HG03025 (cell line): ENCODE results near the gene PCDHA1.

Experiments used
- ATAC-seq: cut with Tn5 transposase; IDR thresholded peaks from one replicate; pipeline ENCODE4 v1.9.1; 2021; ENCODE audit warnings: mild to moderate bottlenecking, moderate library complexity; ENCODE audit not compliant: unreplicated experiment, low FRiP score

The PCDHA1 gene

DNA sequence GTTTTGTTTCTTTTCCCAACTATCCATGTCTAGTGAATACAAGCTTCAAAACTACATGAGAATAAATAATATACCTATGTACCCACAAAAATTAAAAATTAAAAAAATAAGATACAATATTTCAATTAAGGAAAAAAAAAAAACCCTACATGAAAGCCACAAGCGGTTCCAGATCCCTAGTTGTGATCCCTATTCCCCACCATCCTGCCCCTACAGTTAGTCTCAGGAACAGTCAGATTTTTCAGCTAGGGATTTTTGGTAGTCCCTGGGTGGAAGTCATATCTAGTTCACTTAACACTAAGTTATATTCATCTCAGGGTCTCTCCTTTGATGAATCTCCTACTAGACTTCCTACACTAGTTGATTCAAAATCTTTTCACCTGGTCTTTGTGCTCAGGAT, 246.7 kb downstream of the PCDHA1 start:
- no peak for ATAC-seq

DNA sequence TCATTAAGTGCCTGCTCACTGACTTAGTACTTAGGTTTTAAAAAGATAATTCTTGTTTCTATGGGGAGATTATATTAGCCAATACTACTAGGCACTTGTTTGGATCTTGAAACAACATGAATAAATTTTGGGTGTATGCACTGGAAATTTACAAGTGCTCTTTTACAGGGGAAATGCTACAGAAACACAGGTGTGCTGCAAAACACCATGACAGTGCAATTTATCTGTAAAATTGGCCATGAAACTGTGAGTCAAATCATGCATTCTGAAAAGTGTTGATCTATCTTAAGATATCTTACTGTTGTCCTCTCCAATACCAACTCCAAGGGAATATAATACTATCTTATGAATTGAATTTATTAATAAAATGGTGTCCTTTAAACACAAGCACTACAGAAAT, 253.1 kb downstream of the PCDHA1 start:
- no peak for ATAC-seq

DNA sequence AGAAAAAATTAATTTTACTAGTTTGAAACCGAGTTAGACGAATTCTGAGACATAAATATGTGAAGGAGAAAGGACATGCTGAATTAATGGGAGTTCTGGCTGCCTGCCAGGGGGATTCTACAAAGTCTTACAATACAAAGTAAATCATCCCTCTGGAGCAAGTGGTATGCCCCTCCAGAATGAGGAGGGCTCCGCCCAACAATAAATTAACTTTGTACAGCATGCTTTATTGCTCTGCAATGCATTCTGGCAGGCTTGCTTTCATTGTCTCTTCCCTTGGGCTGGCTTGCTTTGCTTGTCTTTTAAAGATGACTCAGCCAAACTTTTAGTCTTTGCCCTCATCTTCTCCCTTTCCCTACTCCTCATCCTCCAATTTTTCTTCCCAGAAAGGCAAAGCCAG, 253.6 kb downstream of the PCDHA1 start:
- no peak for ATAC-seq

DNA sequence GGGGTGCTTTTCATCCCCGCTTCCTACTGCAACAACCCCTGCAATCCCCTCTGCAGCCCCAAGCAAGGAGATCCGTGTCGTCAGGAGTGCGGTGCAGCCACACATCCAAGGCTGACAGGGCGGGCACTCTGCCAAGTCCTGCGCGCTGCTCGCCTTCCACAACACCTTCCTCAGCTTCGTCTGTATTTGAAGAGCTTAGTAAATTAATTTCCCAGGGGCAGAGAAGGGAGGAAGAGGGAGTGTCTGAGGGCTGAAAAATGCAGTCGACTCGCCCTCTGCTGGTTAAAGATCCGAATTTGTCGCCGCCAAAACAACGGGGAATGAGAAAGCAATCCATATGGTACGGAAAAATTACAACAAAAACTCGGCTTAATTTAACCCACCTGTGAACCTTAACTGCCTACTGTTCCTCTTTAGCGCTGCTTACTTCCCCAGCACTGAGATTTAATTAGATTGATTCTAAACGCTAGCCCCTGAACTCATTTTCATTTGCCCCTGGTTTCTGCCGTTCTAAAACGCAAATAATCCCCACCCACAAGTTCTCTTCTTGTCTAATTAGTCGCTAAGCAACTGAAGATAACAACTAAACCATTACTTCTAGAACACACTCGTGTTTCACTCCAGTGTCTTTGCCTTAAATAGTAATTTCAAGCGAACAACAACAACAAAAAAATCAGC, 254.3 kb downstream of the PCDHA1 start:
- no peak for ATAC-seq

DNA sequence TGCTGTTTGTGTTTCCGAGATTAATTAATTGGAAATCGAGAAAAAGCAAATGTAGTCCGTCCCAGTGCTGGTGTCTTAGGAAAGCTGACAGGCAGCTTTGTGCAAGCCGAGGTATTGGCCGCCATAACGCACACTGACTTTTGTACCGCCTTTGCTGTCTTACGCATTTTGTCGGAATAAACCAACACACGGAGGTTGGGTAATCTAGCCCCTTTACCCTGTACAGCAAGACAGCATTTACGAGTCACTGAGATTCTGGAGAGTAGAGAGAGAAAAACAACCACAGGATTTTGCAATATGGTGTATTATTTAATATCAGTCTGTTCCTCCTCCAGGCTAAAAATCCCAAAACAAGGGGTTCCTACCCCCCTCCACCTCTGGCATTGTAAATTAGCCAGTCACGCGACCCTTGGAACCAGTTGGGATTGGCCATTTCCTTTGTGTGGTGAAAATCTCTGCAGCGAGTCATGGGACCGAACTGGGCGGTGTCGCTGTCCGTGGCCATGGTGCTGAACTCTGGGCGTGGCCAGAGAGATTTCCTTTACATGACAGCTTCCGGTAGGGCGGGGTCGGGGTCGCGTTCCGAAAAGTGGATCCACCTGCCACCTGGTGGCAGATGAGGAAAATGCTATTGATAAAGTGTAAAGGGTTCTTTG, 255.0 kb downstream of the PCDHA1 start:
- no peak for ATAC-seq

DNA sequence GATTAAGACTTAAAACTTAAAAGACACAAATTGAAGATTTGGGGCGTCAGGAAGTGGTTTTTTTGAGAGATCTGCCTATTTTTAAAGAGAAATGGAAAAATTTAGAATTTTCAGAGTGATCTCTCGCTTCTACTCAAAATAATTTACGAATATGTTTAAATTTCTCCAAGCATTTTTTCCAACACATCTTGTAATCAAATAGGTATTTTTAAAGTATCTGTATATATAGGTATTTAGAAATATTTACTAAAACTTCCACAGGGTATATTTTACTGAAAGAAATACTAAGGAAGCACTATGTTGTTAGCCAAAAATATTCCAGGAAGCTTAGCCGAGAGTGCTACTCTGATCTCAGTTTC, 255.5 kb downstream of the PCDHA1 start:
- ATAC-seq, result no peak

DNA sequence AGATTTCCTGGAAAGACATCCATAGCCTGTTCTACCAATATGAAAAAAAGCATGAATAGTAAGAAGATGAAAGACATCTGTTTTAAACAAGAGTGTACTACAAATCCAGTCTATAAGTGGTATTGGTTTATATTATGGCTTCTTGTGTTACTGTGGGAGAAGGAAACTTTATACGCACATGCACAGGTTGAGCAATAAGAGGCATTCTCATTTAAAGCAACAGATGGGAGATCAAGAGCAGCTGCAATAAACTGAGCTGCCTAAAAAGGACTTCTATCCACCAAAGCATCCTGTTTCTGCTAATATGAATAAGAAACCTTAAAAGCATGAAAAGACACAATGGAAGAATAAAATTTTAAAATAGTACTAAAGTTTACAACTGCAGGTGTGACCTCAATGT, 256.6 kb downstream of the PCDHA1 start:
- ATAC-seq, result no peak

DNA sequence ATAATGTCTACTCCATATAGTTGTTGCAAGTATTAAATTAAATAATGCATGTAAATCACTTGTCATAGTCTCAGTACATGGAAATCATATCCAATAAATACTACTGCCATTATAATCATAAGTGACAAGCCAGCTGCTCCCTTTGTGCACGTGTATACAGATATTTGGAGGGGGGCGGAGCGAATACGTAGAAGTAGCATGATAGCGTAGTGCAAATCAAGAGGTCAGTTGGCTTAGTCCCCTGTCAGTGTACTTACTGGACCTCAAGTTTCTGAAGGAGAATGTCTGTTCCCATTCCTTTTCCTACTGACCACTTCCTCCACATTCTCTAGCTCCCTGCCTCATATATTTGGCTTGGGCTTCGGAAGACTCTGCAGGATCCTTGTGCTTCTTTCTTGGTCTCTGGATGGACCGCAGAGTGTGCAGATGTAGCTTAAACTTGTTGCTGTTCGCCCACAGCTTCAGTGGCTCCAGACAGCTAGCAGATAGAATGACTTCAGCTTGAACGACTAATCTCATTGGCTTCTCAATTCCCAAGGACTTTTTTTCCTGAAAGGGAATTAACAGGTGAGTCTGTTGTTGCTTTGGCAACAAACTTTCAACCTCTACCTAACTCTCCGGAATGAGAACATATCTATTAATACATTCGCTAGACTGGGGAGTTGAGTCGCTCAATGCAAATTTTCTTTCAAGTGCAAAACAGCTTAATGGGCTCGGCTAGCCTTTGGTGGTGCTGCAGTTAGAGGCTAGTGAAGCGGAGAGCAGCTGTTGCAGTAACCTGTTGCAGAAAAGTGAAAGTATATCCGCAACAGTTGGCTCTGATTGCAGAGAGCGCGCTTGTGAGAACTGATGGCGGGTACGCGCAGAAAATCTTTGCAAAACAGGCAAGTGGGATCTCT, 264.9 kb downstream of the PCDHA1 start, which contains the start of gene PCDHB1:
PCDHB1 (plus strand) TSS at position 753 of the 899 bp plus-strand sequence; CDS start at position 850, 97 bp downstream.
- ATAC-seq, result no peak

DNA sequence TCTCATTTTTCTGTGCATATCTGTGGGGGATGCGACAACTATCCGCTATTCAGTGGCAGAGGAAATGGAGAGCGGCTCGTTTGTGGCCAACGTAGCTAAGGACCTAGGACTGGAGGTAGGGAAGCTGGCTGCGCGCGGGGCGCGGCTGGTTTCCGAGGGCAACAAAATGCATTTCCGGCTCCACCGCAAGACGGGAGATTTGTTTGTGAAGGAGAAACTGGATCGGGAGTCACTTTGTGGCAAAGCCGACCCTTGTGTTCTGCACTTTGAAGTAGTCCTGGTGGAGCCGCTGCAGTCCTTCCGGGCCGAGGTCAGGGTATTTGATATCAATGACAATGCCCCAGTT, 265.6 kb downstream of the PCDHA1 start:
- no peak for ATAC-seq
